A673 (cell line): ENCODE data around the gene TBC1D2B.
"Not testable (repeated sequence)": the region's sequence is repeated elsewhere in the genome, so short reads cannot be mapped to it uniquely, and the experiment has no call there.

Experiments
- CTCF ChIP-seq: fragments of 300-800, 200-600 bp; sonication (generic); conservative IDR thresholded peaks from 2 replicates; pipeline ENCODE4 v1.5.1; 2017; ENCODE audit warnings: low read depth, mild to moderate bottlenecking, antibody characterized with exemption, low read length, moderate library complexity, mixed read lengths
- EZH2 ChIP-seq: fragments of 200-600 bp; sonication (generic); IDR thresholded peaks from 2 replicates; pipeline ENCODE4 v1.6.1; 2017; ENCODE audit warnings: borderline replicate concordance, low read depth, mild to moderate bottlenecking, mixed read lengths, antibody characterized with exemption, low read length; ENCODE audit not compliant: poor library complexity, severe bottlenecking

GRCh38 chr15:77976760-77977525 lies 100.6 kb downstream of the TBC1D2B start:
- TF ChIP-seq CTCF, EZH2: not testable (repeated sequence)
